Suppressor macrophage treated with lipopolysaccharide for 1 hour (primary cell): ENCODE results near the gene UBE3B.
A peak's percentile ranks its signal among the peaks of the same experiment; 100 is the strongest.

Experiments
- DNase-seq, 3 donors: peaks; one replicate each; pipeline ENCODE4 v3.0.0-alpha.2; 2020 to 2022

The UBE3B gene

GRCh38 chr12:109532721-109533486 is 55.5 kb downstream of the UBE3B start:
- no peak for DNase-seq

- DNase-seq, result no peak
Measured at GRCh38 chr12:109533487-109533740, 56.0 kb downstream of the UBE3B start.

- no peak for DNase-seq
Measured at GRCh38 chr12:109534456-109534855, 57.0 kb downstream of the UBE3B start.

- DNase-seq, result no peak
Measured at GRCh38 chr12:109535231-109535862, 57.9 kb downstream of the UBE3B start.

- DNase-seq, result no peak
Measured at GRCh38 chr12:109535863-109536250, 58.4 kb downstream of the UBE3B start.

GRCh38 chr12:109537136-109537535 is 59.7 kb downstream of the UBE3B start:
- DNase-seq, result no peak

- DNase-seq, result no peak
Measured at GRCh38 chr12:109538191-109538863, 60.9 kb downstream of the UBE3B start.

- no peak for DNase-seq
Measured at GRCh38 chr12:109539508-109539907, 62.1 kb downstream of the UBE3B start.

- no peak for DNase-seq
Measured at GRCh38 chr12:109540526-109541412, 63.3 kb downstream of the UBE3B start.

- no peak for DNase-seq
Measured at GRCh38 chr12:109541413-109541726, 63.9 kb downstream of the UBE3B start.

GRCh38 chr12:109542014-109542413 is 64.6 kb downstream of the UBE3B start:
- DNase-seq, result peak in 1 of 3 donors; percentile 7

GRCh38 chr12:109542876-109543275 is 65.4 kb downstream of the UBE3B start:
- no peak for DNase-seq

GRCh38 chr12:109544955-109545531 is 67.6 kb downstream of the UBE3B start:
- DNase-seq, result no peak

- no peak for DNase-seq
Measured at GRCh38 chr12:109545826-109546225, 68.4 kb downstream of the UBE3B start.

- DNase-seq, result no peak
Measured at GRCh38 chr12:109547286-109547685, 69.9 kb downstream of the UBE3B start.

GRCh38 chr12:109548258-109548657 is 70.8 kb downstream of the UBE3B start:
- no peak for DNase-seq

- DNase-seq, result no peak
Measured at GRCh38 chr12:109549613-109550270, 72.3 kb downstream of the UBE3B start.

- no peak for DNase-seq
Measured at GRCh38 chr12:109550281-109550680, 72.8 kb downstream of the UBE3B start.

GRCh38 chr12:109551108-109551507 is 73.7 kb downstream of the UBE3B start:
- DNase-seq, result no peak

GRCh38 chr12:109552971-109553370 is 75.5 kb downstream of the UBE3B start:
- no peak for DNase-seq

GRCh38 chr12:109553483-109553882 is 76.0 kb downstream of the UBE3B start:
- DNase-seq, result no peak

- no peak for DNase-seq
Measured at GRCh38 chr12:109553906-109554500, 76.6 kb downstream of the UBE3B start.
